Activated CD4-positive, alpha-beta T cell treated with anti-CD3 and anti-CD28 coated beads, Interleukin-2, amount 50 U/mL, for 1 hour (primary cell): Measurements from ENCODE around the gene DYNC2I2.
"Not testable (repeated sequence)": the region's sequence is repeated elsewhere in the genome, so short reads cannot be mapped to it uniquely, and the experiment has no call there.

Experiments
- DNase-seq: peaks from one replicate; pipeline ENCODE4 v3.0.0-alpha.2; 2020

DYNC2I2 gene

GRCh38 chr9:128611600-128612394 lies 44.9 kb downstream of the DYNC2I2 start:
- no peak for DNase-seq

GRCh38 chr9:128610897-128611296 lies 45.8 kb downstream of the DYNC2I2 start:
- DNase-seq: no peak

GRCh38 chr9:128607642-128608350 lies 48.9 kb downstream of the DYNC2I2 start:
- DNase-seq: no peak

GRCh38 chr9:128603697-128604096 lies 53.0 kb downstream of the DYNC2I2 start:
- no peak for DNase-seq

- DNase-seq: no peak
These were observed 56.5 kb downstream of the DYNC2I2 start for GRCh38 chr9:128600099-128600498.

- DNase-seq: no peak
These were observed 61.2 kb downstream of the DYNC2I2 start for GRCh38 chr9:128595471-128595870.

GRCh38 chr9:128593856-128594255 lies 62.8 kb downstream of the DYNC2I2 start:
- no peak for DNase-seq

- DNase-seq: no peak
These were observed 63.6 kb downstream of the DYNC2I2 start for GRCh38 chr9:128593039-128593438.

- no peak for DNase-seq
These were observed 67.9 kb downstream of the DYNC2I2 start for GRCh38 chr9:128588581-128589233.

GRCh38 chr9:128587453-128587852 lies 69.2 kb downstream of the DYNC2I2 start:
- peak; percentile 36 for DNase-seq

GRCh38 chr9:128586934-128587333 lies 69.7 kb downstream of the DYNC2I2 start:
- not testable (repeated sequence) for DNase-seq

GRCh38 chr9:128585155-128585554 lies 71.5 kb downstream of the DYNC2I2 start:
- not testable (repeated sequence) for DNase-seq
